ENCODE results near the gene MEX3C.

MEX3C gene

DNA sequence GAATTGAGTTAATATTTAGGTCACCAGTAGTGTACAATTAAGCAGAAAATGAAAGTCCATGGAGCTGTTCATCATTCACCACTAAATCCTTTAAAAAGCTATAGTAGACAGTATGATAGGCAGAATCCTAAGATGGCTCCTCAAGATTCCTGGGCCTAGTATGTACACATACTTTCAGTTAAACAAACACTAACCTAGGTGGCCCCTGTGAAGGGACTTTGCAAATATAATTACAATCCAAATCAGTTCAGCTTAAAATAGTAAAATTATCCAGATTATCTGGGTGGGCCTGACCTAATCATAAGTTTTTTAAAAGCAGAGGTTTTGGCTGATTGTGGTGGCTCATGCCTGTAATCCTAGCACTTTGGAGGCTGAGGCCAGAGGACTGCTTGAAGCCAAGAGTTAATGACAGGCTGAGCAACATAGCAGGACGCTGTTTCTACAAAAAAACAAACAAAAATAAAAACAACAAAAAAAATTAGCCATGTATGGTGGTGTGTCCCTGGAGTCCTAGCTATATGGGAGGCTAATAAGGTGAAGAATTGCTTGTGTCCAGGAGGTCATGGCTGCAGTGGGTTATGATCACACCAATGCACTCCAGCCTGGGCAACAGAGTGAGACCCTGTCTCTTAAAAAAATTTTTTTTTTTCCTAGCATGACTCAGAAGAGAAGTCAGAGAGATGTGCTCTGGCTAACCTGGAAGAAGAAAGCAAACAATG is 13.9 kb downstream of the MEX3C start:
- in situ Hi-C loops (cut with HindIII; ENCODE audit: low sequenced_read_pairs), result no loop called here
- TF ChIP-seq, protein P1, sequence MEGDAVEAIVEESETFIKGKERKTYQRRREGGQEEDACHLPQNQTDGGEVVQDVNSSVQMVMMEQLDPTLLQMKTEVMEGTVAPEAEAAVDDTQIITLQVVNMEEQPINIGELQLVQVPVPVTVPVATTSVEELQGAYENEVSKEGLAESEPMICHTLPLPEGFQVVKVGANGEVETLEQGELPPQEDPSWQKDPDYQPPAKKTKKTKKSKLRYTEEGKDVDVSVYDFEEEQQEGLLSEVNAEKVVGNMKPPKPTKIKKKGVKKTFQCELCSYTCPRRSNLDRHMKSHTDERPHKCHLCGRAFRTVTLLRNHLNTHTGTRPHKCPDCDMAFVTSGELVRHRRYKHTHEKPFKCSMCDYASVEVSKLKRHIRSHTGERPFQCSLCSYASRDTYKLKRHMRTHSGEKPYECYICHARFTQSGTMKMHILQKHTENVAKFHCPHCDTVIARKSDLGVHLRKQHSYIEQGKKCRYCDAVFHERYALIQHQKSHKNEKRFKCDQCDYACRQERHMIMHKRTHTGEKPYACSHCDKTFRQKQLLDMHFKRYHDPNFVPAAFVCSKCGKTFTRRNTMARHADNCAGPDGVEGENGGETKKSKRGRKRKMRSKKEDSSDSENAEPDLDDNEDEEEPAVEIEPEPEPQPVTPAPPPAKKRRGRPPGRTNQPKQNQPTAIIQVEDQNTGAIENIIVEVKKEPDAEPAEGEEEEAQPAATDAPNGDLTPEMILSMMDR (IDR thresholded peaks at IDR 0.05; ENCODE audit: low read depth, low read length), result no peak

GRCh38 chr18:51182824-51183223 is 14.7 kb downstream of the MEX3C start:
- DNase-seq (ENCODE audit: low read depth, low spot score), result no peak
- TF ChIP-seq, protein P1 (IDR thresholded peaks at IDR 0.05; ENCODE audit: low read depth, low read length), result no peak
- H3K4me3 ChIP-seq (ENCODE audit: low read depth, low read length), result no peak overlapping the region
- in situ Hi-C loops (cut with HindIII; ENCODE audit: low sequenced_read_pairs), result no loop called here

More for the DNA sequence above, 13.9 kb downstream of the MEX3C start:
- DNase-seq (ENCODE audit: low read depth, low spot score), result no peak
- no peak overlapping the region for H3K4me3 ChIP-seq (ENCODE audit: low read depth, low read length)

GRCh38 chr18:51171625-51172259 is 25.7 kb downstream of the MEX3C start:
- H3K4me3 ChIP-seq (ENCODE audit: low read depth, low read length), result no peak overlapping the region
- in situ Hi-C loops (cut with HindIII; ENCODE audit: low sequenced_read_pairs), result no loop called here
- TF ChIP-seq, protein P1 (IDR thresholded peaks at IDR 0.05; ENCODE audit: low read depth, low read length), result no peak
- DNase-seq (ENCODE audit: low read depth, low spot score), result no peak

DNA sequence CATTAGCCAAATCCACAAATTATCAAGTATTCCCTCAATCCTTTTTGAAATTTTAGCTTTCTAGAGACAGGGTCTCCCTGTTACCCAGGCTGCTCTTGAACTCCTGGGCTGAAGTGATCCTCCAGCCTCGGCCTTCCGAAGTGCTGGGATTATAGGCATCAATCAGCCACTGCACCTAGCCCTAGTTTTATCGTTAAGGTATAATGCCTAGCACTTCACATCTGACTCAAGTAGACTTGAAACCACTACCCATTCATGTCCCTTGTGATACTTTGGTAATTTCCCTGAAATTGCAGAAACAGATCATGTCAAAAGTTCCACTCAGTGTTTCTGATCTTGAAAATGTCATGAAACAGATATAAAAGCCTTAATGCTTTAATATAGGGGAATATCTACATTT is 26.3 kb downstream of the MEX3C start:
- TF ChIP-seq, protein P1 (IDR thresholded peaks at IDR 0.05; ENCODE audit: low read depth, low read length), result no peak
- no peak overlapping the region for H3K4me3 ChIP-seq (ENCODE audit: low read depth, low read length)
- in situ Hi-C loops (cut with HindIII; ENCODE audit: low sequenced_read_pairs), result no loop called here
- DNase-seq (ENCODE audit: low read depth, low spot score), result no peak

GRCh38 chr18:51170664-51171063 is 26.8 kb downstream of the MEX3C start:
- DNase-seq (ENCODE audit: low read depth, low spot score), result no peak
- in situ Hi-C loops (cut with HindIII; ENCODE audit: low sequenced_read_pairs), result no loop called here
- no peak overlapping the region for H3K4me3 ChIP-seq (ENCODE audit: low read depth, low read length)
- TF ChIP-seq, protein P1 (IDR thresholded peaks at IDR 0.05; ENCODE audit: low read depth, low read length), result no peak

DNA sequence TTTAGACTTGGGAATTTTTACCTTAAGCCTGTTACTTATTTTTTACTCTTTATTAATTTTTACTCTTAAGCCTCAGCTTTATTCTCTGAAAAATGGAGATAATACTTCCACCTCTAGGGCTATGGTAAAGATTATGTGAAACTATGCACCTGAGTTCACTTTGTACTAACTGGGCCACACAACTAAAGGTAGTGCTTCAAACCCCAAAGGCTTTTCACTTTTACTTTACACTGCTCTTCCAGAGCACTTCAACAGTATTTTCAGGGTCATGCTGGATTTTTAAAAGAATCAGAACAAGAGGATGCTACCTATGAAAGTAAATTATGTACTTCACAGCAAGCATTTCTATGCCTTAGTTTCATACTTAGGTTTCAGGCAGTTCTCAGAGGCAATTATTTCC is 27.8 kb downstream of the MEX3C start:
- in situ Hi-C loops (cut with HindIII; ENCODE audit: low sequenced_read_pairs), result no loop called here
- DNase-seq (ENCODE audit: low read depth, low spot score), result no peak
- TF ChIP-seq, protein P1 (IDR thresholded peaks at IDR 0.05; ENCODE audit: low read depth, low read length), result no peak
- H3K4me3 ChIP-seq (ENCODE audit: low read depth, low read length), result no peak overlapping the region
